HG03103 (cell line): ENCODE data around the gene OR2T10.
"Not testable (repeated sequence)": the region's sequence is repeated elsewhere in the genome, so short reads cannot be mapped to it uniquely, and the experiment has no call there.

Experiments
- ATAC-seq: cut with Tn5 transposase; IDR thresholded peaks from one replicate; pipeline ENCODE4 v1.9.1; 2021; ENCODE audit warnings: low read depth; ENCODE audit not compliant: unreplicated experiment

OR2T10 gene

DNA sequence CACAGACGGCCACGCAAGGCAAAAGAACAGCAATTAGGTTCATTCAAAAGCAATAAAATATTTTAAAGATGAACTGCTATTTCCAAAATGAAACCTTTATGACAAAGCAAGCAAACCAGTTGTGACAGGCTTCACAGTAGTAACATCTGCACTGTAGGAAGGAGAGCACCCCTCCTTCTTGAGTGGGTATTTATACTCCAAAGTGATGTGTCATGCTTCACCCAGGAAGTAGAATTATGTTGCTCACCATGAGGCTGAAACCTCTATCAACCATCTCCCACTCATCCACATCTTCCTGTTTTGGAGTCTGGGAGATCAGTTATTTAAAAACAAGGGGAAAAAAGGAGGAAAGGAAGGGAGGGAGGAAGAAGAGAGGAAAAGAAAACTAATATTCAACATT, 885 bp downstream of the OR2T10 start:
- ATAC-seq = no peak

GRCh38 chr1:248593226-248593625, 4.3 kb downstream of the OR2T10 start:
- no peak for ATAC-seq

DNA sequence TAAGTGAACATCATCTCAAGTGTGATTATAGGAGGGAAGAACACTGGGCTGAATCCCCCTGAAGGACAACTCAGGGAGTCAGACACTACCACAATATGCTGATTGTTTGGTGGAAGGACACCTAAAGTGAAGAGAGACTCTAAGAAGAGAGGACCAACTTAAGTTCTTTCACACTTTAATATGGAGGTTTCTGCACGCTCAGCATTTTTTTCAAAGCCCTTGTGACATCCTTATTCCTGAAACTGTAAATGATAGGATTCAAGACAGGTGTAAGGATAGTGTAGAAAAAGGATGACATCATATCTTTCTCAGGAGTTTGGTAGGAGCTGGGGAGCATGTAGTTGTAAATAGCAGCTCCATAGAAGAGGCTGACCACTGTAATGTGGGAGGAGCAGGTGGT, 4.8 kb downstream of the OR2T10 start:
- no peak for ATAC-seq

- ATAC-seq = no peak
These were observed 7.4 kb downstream of the OR2T10 start for GRCh38 chr1:248590055-248590454.

DNA sequence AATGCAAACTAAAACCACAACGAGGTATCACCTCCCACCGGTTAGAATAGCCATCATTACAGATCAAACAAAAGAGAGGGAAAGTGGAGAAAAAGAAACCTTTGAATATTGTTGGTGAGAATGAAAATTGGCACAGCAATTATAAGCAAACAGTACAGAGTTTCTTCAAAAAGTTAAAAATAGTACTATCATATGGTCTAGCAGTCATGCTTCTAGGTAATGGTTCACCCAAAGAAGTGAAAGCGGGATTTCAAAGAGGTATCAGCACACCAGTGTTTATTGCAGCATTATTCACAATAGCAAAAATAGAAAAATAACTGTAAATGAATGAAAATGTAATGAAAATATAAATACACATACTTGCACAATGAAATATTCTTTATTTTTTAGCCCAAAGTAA, 8.2 kb downstream of the OR2T10 start:
- no peak for ATAC-seq

DNA sequence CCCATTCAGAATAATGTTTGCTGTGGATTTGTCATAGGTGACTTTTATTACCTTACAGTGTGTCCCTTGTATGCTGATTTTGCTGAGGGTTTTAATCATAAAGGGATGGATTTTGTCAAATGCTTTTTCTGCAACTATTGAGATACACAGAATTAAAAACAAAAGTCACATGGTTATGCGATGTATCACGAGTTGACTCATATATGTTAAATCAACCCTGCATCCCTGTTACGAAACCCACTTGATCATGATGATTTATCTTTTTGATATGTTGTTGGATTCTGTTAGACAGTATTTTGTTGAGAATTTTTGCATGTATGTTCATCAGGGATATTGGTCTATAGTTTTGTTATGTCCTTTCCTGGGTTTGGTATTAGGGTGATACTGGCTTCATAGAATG, 12.2 kb downstream of the OR2T10 start:
- no peak for ATAC-seq

DNA sequence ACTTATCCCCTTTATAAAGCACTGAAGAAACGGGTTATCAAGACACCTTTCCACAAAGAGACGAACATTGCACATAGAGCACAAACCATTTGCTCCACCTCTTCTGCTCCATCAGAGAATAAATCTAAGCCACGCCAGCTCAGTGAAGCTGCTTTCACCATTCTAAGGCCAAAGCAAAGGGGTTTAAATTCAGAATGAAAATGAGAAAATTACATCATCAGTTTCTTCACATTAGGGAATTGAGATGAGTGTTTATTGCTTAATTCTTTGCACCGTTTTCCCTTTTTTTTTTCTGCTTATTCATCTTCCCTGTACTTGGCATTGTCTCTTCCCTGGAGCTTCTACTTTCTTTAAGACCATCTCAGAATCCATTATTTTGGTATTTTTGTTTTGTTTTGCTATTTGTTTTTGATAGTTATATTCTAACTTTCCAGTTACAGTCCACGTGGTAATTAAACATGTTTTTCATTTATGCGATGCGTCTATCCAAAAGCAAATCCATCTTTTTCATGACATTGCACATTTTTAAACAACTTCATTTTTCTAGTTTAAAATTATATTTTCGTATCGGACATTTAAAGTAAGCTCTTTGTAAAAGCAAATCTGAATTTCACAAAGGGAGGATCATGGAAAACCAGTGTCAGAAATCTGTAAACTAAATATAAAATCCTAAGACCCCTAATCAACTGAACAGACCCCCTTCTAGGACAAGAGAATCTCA, 21.1 kb downstream of the OR2T10 start:
- no peak for ATAC-seq

GRCh38 chr1:248574657-248575056, 22.8 kb downstream of the OR2T10 start, which contains the start of gene OR2T34:
Gene OR2T34 (minus strand): TSS chr1:248574757. CDS start chr1:248574757, 0 bp downstream.
- not testable (repeated sequence) for ATAC-seq

DNA sequence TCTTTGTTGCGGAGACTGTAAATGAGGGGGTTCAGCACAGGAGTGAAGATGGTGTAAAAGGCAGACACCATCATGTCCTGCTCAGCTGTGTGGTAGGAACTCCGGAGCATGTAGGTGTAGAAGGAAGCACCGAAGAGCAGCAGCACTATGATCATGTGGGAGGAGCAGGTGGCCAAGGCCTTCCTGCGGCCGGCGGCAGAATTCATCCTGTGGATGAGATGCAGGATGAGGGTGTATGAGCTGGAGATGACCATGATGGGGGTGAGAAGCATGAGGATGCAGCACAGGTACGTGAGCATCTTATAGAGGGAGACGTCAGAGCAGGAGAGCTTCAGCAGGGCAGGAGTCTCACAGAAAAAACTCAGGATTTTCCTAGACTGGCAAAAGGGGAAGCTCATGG, 23.6 kb downstream of the OR2T10 start:
- not testable (repeated sequence) for ATAC-seq

DNA sequence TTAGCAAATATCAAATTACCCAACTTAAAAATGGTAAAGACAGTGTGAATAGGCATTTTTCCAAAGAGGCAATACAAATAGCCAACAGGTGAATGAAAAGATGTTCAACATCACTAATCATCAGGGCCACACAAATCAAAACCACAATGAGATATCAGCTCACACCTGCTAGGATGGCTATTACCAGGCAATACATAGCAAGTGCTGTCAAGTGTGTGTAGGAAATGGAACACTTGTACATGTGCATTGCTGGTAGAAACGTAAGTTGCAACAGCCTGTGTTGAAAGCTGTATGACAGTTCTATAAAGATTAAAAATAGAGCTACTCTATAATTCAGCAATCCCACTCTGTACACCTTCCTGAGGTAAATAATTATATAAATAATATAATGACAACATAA, 25.5 kb downstream of the OR2T10 start:
- peak; percentile 59 for ATAC-seq

DNA sequence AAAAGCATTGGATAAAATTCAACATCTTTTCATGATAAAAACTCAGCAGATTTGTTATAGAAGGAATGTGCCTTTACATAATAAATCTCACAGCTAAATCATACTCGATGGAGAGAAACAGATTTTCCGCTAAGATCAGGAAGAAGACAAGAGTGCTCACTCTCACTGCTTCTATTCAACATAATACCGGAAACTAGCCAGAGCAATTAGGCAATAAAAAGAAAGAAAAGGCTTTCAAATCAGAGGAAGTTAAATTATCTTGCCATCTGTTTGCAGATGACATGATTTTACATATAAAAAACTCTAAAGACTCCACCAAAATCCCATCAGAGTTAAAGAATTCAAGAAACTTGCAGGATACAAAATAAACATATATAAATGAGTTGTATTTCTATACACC, 26.7 kb downstream of the OR2T10 start:
- not testable (repeated sequence) for ATAC-seq

- not testable (repeated sequence) for ATAC-seq
These were observed 28.5 kb downstream of the OR2T10 start for GRCh38 chr1:248569049-248569448.

GRCh38 chr1:248565530-248566373, 31.7 kb downstream of the OR2T10 start:
- ATAC-seq = peak; percentile 69

DNA sequence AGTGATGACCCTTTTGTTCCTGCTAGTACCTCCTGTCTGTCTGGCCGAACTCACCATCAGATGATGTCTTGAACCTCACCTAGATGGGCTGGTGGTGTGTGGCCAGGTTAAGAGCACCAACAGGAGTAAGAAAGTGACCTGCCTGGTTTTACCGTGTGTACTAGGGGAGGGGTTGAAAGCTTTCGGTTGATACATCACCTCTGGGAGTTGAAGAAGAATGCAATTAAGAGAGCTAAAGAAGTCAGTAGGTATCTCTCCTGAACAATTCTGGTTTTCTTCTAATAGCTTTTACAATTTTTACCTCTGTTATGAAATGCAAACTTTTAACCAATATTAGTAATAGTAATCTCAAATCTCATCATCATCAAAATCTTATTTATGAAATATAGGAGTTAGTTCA, 34.8 kb downstream of the OR2T10 start, which contains the start of gene OR2T29:
Gene OR2T29 (minus strand): TSS at position 101 of the 400 bp plus-strand sequence. CDS start 3,281 bp downstream, outside the sequence.
- ATAC-seq = not testable (repeated sequence)

- ATAC-seq = not testable (repeated sequence)
These were observed 46.5 kb downstream of the OR2T10 start for GRCh38 chr1:248551027-248551426.

DNA sequence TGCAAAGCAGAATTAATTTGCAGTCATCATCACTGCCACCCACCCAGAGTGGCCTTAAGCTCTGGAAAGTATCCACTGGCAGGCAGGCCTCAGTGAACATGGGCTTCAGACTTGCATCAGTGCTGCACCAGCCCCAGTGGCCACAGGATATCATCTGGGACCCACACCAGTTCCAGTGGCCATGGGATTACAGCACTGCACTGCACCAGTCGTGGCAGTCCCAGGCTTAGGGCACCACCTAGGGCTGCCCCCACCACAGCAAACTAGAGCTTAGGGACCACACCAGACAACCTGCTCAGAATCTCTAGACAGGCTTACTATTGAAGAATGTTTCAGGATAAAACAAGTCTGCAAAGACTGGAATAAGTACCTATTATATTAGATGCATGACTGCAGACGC, 50.1 kb downstream of the OR2T10 start:
- not testable (repeated sequence) for ATAC-seq
